Measurements from ENCODE around the gene MINDY3.
A peak's percentile ranks its signal among the peaks of the same experiment; 100 is the strongest.
"Not testable (repeated sequence)": the region's sequence is repeated elsewhere in the genome, so short reads cannot be mapped to it uniquely, and the experiment has no call there.

Gene MINDY3

GRCh38 chr10:15858861-15859281 is 1.4 kb downstream of the MINDY3 start:
- in situ Hi-C loops (cut with HindIII; ENCODE audit: low sequenced_read_pairs), result no loop called here

GRCh38 chr10:15857107-15857575 is 3.2 kb downstream of the MINDY3 start:
- no peak for TF ChIP-seq CTCF (IDR thresholded peaks at IDR 0.05; ENCODE audit: low read depth, low read length, missing control alignments)
- no peak overlapping the region for H3K4me3 ChIP-seq (ENCODE audit: low read depth, low read length)
- in situ Hi-C loops (cut with HindIII; ENCODE audit: low sequenced_read_pairs), result no loop called here
- no peak for DNase-seq (ENCODE audit: low read depth)

More at GRCh38 chr10:15858861-15859281, 1.4 kb downstream of the MINDY3 start:
- H3K4me3 ChIP-seq (ENCODE audit: low read depth, low read length), result peak overlapping the region; percentile 91
- TF ChIP-seq CTCF (IDR thresholded peaks at IDR 0.05; ENCODE audit: low read depth, low read length, missing control alignments), result no peak
- no peak for DNase-seq (ENCODE audit: low read depth)

- H3K4me3 ChIP-seq (ENCODE audit: low read depth, low read length), result no peak overlapping the region
- in situ Hi-C loops (cut with HindIII; ENCODE audit: low sequenced_read_pairs), result no loop called here
- TF ChIP-seq CTCF (IDR thresholded peaks at IDR 0.05; ENCODE audit: low read depth, low read length, missing control alignments), result no peak
- DNase-seq (ENCODE audit: low read depth), result no peak
Observed at GRCh38 chr10:15856328-15857015, 3.8 kb downstream of the MINDY3 start.

GRCh38 chr10:15853800-15854199 is 6.5 kb downstream of the MINDY3 start:
- H3K4me3 ChIP-seq (ENCODE audit: low read depth, low read length), result no peak overlapping the region
- no peak for DNase-seq (ENCODE audit: low read depth)
- no peak for TF ChIP-seq CTCF (IDR thresholded peaks at IDR 0.05; ENCODE audit: low read depth, low read length, missing control alignments)
- in situ Hi-C loops (cut with HindIII; ENCODE audit: low sequenced_read_pairs), result no loop called here

GRCh38 chr10:15852111-15852557 is 8.2 kb downstream of the MINDY3 start:
- TF ChIP-seq CTCF (IDR thresholded peaks at IDR 0.05; ENCODE audit: low read depth, low read length, missing control alignments), result no peak
- H3K4me3 ChIP-seq (ENCODE audit: low read depth, low read length), result no peak overlapping the region
- DNase-seq (ENCODE audit: low read depth), result no peak
- in situ Hi-C loops (cut with HindIII; ENCODE audit: low sequenced_read_pairs), result no loop called here

- in situ Hi-C loops (cut with HindIII; ENCODE audit: low sequenced_read_pairs); DNase-seq (ENCODE audit: low read depth); H3K4me3 ChIP-seq (ENCODE audit: low read depth, low read length): not testable (repeated sequence)
Observed at GRCh38 chr10:15850337-15850978, 9.8 kb downstream of the MINDY3 start.

- in situ Hi-C loops (cut with HindIII; ENCODE audit: low sequenced_read_pairs), result no loop called here
- DNase-seq (ENCODE audit: low read depth), result no peak
Observed at GRCh38 chr10:15849316-15849715, 11.0 kb downstream of the MINDY3 start.

More at GRCh38 chr10:15849316-15849715, 11.0 kb downstream of the MINDY3 start:
- no peak for TF ChIP-seq CTCF (IDR thresholded peaks at IDR 0.05; ENCODE audit: low read depth, low read length, missing control alignments)
- H3K4me3 ChIP-seq (ENCODE audit: low read depth, low read length), result no peak overlapping the region
